Neural cell (in vitro differentiated cells): ENCODE data around the gene PTGDR2. TPM values are rescaled to one million over a fixed set of nuclear protein-coding genes. Genes with fewer than 3 reads are reported as not detected.

ENCODE experiments used
- H2AFZ ChIP-seq: fragments of 200-600, 300-800 bp; sonication (generic), shearing (Covaris generic); 2 replicates; pipeline ENCODE4 v1.6.0; 2014; ENCODE audit warnings: low read depth, mild to moderate bottlenecking, antibody characterized with exemption, low read length, moderate library complexity
- H3F3A ChIP-seq: fragments of 200-600 bp; shearing (Covaris generic); 2 replicates; pipeline ENCODE4 v1.6.1; 2016; ENCODE audit warnings: mild to moderate bottlenecking, moderate library complexity, mixed read lengths, antibody characterized with exemption, low read length; ENCODE audit not compliant: insufficient read depth, poor library complexity, severe bottlenecking
- H3K27ac ChIP-seq: fragments of 200-600, 300-800 bp; sonication (generic), shearing (Covaris generic); 2 replicates; pipeline ENCODE4 v1.5.1; 2014; ENCODE audit warnings: mild to moderate bottlenecking, low read length, moderate library complexity
- H3K27me3 ChIP-seq: fragments of 300-800, 200-600 bp; sonication (generic), shearing (Covaris generic); 2 replicates; pipeline ENCODE4 v1.6.0; 2014; ENCODE audit warnings: mild to moderate bottlenecking, low read depth, low read length, moderate library complexity; ENCODE audit not compliant: insufficient read depth
- H3K36me3 ChIP-seq: fragments of 300-800, 200-600 bp; sonication (generic), shearing (Covaris generic); 2 replicates; pipeline ENCODE4 v1.5.1; 2014; ENCODE audit warnings: mild to moderate bottlenecking, antibody characterized with exemption, low read length, moderate library complexity; ENCODE audit not compliant: insufficient read depth
- H3K4me2 ChIP-seq: fragments of 300-800, 200-600 bp; sonication (generic), shearing (Covaris generic); 2 replicates; pipeline ENCODE4 v1.6.0; 2014; ENCODE audit warnings: mild to moderate bottlenecking, low read length
- H3K4me3 ChIP-seq: fragments of 300-800, 200-600 bp; sonication (generic), shearing (Covaris generic); 2 replicates; pipeline ENCODE4 v1.5.1; 2014; ENCODE audit warnings: mild to moderate bottlenecking, low read length, moderate library complexity
- H3K79me2 ChIP-seq: fragments of 200-600 bp; shearing (Covaris generic); replicated peaks from 2 replicates; pipeline ENCODE4 v1.6.0; 2014; ENCODE audit warnings: mild to moderate bottlenecking, low read length, moderate library complexity; ENCODE audit not compliant: insufficient read depth
- H3K9ac ChIP-seq: fragments of 300-800, 200-600 bp; sonication (generic), shearing (Covaris generic); 2 replicates; pipeline ENCODE4 v1.6.1; 2016; ENCODE audit warnings: mild to moderate bottlenecking, low read length, mixed read lengths
- H3K9me2 ChIP-seq: fragments of 200-600 bp; shearing (Covaris generic); 2 replicates; pipeline ENCODE4 v1.6.1; 2016; ENCODE audit warnings: mild to moderate bottlenecking, low read length, mixed read lengths; ENCODE audit not compliant: insufficient read depth
- H3K9me3 ChIP-seq: fragments of 200-600, 300-800 bp; sonication (generic), shearing (Covaris generic); 2 replicates; pipeline ENCODE4 v1.6.1; 2016; ENCODE audit warnings: mild to moderate bottlenecking, mixed run types, low read length, moderate library complexity, mixed read lengths
- H4K20me1 ChIP-seq: fragments of 200-600 bp; shearing (Covaris generic); 2 replicates; pipeline ENCODE4 v1.6.1; 2016; ENCODE audit warnings: mild to moderate bottlenecking, mixed run types; ENCODE audit not compliant: insufficient read depth
- EP300 ChIP-seq: fragments of 450-650 bp; conservative IDR thresholded peaks from 2 replicates; pipeline ENCODE4 v1.6.1; 2014; ENCODE audit warnings: antibody characterized with exemption, mild to moderate bottlenecking, moderate library complexity; ENCODE audit not compliant: poor library complexity, severe bottlenecking
- EZH2 ChIP-seq: fragments of 200-600, 300-800 bp; shearing (Covaris generic), sonication (generic); IDR thresholded peaks from 2 replicates; pipeline ENCODE4 v1.6.1; 2014; ENCODE audit warnings: antibody characterized with exemption, low read length, borderline replicate concordance, mild to moderate bottlenecking; ENCODE audit not compliant: insufficient read depth, poor library complexity, severe bottlenecking
- MXI1 ChIP-seq: fragments of 450-650 bp; conservative IDR thresholded peaks from 2 replicates; pipeline ENCODE4 v1.6.1; 2014; ENCODE audit warnings: antibody characterized with exemption, mild to moderate bottlenecking; ENCODE audit not compliant: poor library complexity, severe bottlenecking
- POLR2AphosphoS5 ChIP-seq: IDR thresholded peaks from 2 replicates; pipeline ENCODE4 v1.6.1; 2012
- RAD21 ChIP-seq: fragments of 450-650 bp; conservative IDR thresholded peaks from 2 replicates; pipeline ENCODE4 v1.6.1; 2014; ENCODE audit warnings: antibody characterized with exemption, mild to moderate bottlenecking, moderate library complexity
- SMC3 ChIP-seq: fragments of 450-650 bp; conservative IDR thresholded peaks from 2 replicates; pipeline ENCODE4 v1.6.1; 2014; ENCODE audit warnings: antibody characterized with exemption, mild to moderate bottlenecking, moderate library complexity; ENCODE audit not compliant: poor library complexity
- TAF1 ChIP-seq: IDR thresholded peaks from 2 replicates; pipeline ENCODE4 v1.6.1; 2012; ENCODE audit warnings: low read depth
- polyA plus RNA-seq: library from polyadenylated mRNA; depleted of rRNA; stranded (reverse); fragments of >200 nt; gene quantifications from 2 replicates; pipeline ENCODE4 v1.2.3, GENCODE V29; 2014
- TF ChIP-seq, protein P1 (sequence below): IDR thresholded peaks from 2 replicates; pipeline ENCODE4 v1.6.1; 2012; ENCODE audit warnings: borderline replicate concordance
- TF ChIP-seq, protein P2 (sequence below): fragments of 450-650 bp; IDR thresholded peaks from 2 replicates; pipeline ENCODE4 v1.5.1; 2014; ENCODE audit warnings: antibody characterized with exemption, mild to moderate bottlenecking, moderate library complexity; ENCODE audit not compliant: poor library complexity, severe bottlenecking

Gene PTGDR2
- polyA plus RNA-seq, 1 donor from 2014 or later, result 0.51 TPM

DNA sequence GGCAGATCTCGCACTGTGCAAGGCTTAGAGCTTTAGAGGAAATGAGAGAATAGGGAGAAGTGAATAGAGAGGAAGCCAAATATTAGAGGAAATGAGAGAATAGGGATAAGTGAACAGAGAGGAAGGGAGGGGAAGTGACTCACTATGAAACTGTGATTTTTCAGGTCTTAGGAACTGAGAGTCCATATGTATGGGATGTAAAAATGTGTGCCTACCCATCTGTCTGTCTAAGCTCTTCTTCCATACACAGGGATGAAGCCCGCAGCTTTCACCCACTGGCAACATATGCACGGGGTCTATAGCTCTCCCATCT is 20.3 kb downstream of the PTGDR2 start:
- Histone ChIP-seq H3K4me2 (no peak overlapping the region), H3K9ac (no peak overlapping the region), H3K36me3 (no peaks in the 10 kb centered on the region), H2AFZ (no peak overlapping the region), H3K27me3 (no peaks in the 10 kb centered on the region), H3K79me2 (no peaks in the 10 kb centered on the region), H3K27ac (no peak overlapping the region), H3K4me3 (no peak overlapping the region), H3F3A (no peaks in the 10 kb centered on the region), H3K9me3 (no peaks in the 10 kb centered on the region), H3K9me2 (no peaks in the 10 kb centered on the region), H4K20me1 (no peaks in the 10 kb centered on the region)
- no peak for TF ChIP-seq EZH2
- TF ChIP-seq RAD21, result no peak
- no peak for TF ChIP-seq MXI1
- TF ChIP-seq TAF1, result no peak
- TF ChIP-seq, protein P1, sequence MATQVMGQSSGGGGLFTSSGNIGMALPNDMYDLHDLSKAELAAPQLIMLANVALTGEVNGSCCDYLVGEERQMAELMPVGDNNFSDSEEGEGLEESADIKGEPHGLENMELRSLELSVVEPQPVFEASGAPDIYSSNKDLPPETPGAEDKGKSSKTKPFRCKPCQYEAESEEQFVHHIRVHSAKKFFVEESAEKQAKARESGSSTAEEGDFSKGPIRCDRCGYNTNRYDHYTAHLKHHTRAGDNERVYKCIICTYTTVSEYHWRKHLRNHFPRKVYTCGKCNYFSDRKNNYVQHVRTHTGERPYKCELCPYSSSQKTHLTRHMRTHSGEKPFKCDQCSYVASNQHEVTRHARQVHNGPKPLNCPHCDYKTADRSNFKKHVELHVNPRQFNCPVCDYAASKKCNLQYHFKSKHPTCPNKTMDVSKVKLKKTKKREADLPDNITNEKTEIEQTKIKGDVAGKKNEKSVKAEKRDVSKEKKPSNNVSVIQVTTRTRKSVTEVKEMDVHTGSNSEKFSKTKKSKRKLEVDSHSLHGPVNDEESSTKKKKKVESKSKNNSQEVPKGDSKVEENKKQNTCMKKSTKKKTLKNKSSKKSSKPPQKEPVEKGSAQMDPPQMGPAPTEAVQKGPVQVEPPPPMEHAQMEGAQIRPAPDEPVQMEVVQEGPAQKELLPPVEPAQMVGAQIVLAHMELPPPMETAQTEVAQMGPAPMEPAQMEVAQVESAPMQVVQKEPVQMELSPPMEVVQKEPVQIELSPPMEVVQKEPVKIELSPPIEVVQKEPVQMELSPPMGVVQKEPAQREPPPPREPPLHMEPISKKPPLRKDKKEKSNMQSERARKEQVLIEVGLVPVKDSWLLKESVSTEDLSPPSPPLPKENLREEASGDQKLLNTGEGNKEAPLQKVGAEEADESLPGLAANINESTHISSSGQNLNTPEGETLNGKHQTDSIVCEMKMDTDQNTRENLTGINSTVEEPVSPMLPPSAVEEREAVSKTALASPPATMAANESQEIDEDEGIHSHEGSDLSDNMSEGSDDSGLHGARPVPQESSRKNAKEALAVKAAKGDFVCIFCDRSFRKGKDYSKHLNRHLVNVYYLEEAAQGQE, result no peak
- no peak for TF ChIP-seq POLR2AphosphoS5
- TF ChIP-seq, protein P2, sequence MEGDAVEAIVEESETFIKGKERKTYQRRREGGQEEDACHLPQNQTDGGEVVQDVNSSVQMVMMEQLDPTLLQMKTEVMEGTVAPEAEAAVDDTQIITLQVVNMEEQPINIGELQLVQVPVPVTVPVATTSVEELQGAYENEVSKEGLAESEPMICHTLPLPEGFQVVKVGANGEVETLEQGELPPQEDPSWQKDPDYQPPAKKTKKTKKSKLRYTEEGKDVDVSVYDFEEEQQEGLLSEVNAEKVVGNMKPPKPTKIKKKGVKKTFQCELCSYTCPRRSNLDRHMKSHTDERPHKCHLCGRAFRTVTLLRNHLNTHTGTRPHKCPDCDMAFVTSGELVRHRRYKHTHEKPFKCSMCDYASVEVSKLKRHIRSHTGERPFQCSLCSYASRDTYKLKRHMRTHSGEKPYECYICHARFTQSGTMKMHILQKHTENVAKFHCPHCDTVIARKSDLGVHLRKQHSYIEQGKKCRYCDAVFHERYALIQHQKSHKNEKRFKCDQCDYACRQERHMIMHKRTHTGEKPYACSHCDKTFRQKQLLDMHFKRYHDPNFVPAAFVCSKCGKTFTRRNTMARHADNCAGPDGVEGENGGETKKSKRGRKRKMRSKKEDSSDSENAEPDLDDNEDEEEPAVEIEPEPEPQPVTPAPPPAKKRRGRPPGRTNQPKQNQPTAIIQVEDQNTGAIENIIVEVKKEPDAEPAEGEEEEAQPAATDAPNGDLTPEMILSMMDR, result no peak
- no peak for TF ChIP-seq EP300
- TF ChIP-seq SMC3, result no peak

DNA sequence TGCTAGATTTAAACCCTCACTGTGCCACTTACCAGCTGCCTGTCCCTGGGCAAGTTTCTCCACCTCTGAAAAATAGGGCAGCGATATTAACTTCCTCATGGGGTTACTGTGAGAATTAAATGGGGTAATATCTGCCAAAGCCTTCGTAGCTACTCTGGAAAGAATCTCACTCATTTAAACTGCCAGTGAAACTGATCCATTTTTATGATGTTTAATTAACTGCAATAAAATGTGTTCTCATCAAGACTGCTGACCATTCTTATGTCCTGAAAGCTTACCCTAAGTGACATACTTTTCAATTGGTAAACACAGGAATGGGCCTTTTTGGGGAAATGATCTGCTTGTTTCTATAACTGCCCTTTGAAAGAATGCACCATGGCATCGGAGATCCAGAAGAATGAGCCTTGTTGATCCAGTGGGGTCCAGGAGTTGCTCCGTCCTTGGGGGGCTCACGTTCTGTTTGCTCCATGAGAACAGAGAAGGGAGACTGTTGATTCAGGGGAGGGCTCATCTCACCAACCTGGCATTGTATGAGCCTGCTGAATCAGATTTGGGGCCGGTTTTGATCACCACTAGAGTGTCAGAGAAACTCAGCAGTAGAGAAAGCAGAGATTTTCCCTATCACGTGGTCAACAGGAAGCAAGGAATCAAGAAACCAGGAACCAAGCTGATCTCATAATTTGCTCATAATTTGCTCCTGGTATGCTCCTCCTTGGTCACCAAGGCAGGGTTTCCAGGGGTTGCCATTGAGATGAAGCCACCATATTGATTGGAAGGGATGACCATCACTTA is 20.8 kb downstream of the PTGDR2 start:
- Histone ChIP-seq H3K79me2 (no peaks in the 10 kb centered on the region), H3K9ac (no peak overlapping the region), H3K27ac (no peak overlapping the region), H3K27me3 (no peaks in the 10 kb centered on the region), H3K4me3 (no peak overlapping the region), H3F3A (no peaks in the 10 kb centered on the region), H3K9me3 (no peaks in the 10 kb centered on the region), H3K9me2 (no peaks in the 10 kb centered on the region), H2AFZ (no peak overlapping the region), H4K20me1 (no peaks in the 10 kb centered on the region), H3K36me3 (no peaks in the 10 kb centered on the region), H3K4me2 (no peak overlapping the region)
- no peak for TF ChIP-seq SMC3
- TF ChIP-seq EP300, result no peak
- TF ChIP-seq, protein P2, result no peak
- TF ChIP-seq, protein P1, result no peak
- TF ChIP-seq RAD21, result no peak
- TF ChIP-seq MXI1, result no peak
- no peak for TF ChIP-seq TAF1
- TF ChIP-seq EZH2, result no peak
- no peak for TF ChIP-seq POLR2AphosphoS5
